H1 (cell line): ENCODE results near the gene YIPF1. TPM values are rescaled to one million over a fixed set of nuclear protein-coding genes. Genes with fewer than 3 reads are reported as not detected.

ENCODE experiments used
- CTCF ChIA-PET: fragments of 300-600 bp; sonication (Branson Sonifier 250); formaldehyde crosslinking; loops from one replicate; lab custom pipeline; 2021; ENCODE audit not compliant: partially characterized antibody; lab: Charles Lee
- POLR2A ChIA-PET: fragments of 300-600 bp; sonication (Branson Sonifier 250); formaldehyde crosslinking; loops from one replicate; lab custom pipeline; 2021; ENCODE audit warnings: inconsistent platforms; ENCODE audit not compliant: partially characterized antibody; lab: Charles Lee
- DNase-seq, 2 experiments: peaks; one replicate each; pipeline versions ENCODE4 v3.0.0 to v3.0.0-alpha.2; 2010 to 2022; ENCODE audit warnings: low spot score in 2 of 2, low read depth in 1 of 2, mixed read lengths in 1 of 2
- FAIRE-seq: peaks from 2 replicates; lab custom pipeline; 2011; peaks lifted over from hg19 to GRCh38; lab: Jason Lieb, UNC
- H2AFZ ChIP-seq: 2 replicates; pipeline ENCODE4 v1.8.1; 2012; ENCODE audit warnings: low read length, inconsistent platforms
- H2AK5ac ChIP-seq: 2 replicates; pipeline ENCODE4 v1.6.1; 2013; ENCODE audit warnings: low read depth, low read length
- H2BK120ac ChIP-seq: replicated peaks from 2 replicates; pipeline ENCODE3; 2013; ENCODE audit warnings: low read depth, low read length, inconsistent platforms
- H2BK12ac ChIP-seq: 2 replicates; pipeline ENCODE4 v1.6.1; 2013; ENCODE audit warnings: low read depth, low read length
- H2BK15ac ChIP-seq: 2 replicates; pipeline ENCODE4 v1.6.1; 2013; ENCODE audit warnings: low read length
- H2BK20ac ChIP-seq: 2 replicates; pipeline ENCODE4 v1.6.1; 2013; ENCODE audit warnings: low read length
- H2BK5ac ChIP-seq: 2 replicates; pipeline ENCODE4 v1.6.1; 2013; ENCODE audit warnings: low read depth, low read length
- H3K14ac ChIP-seq: 2 replicates; pipeline ENCODE4 v1.6.1; 2013; ENCODE audit warnings: inconsistent platforms; ENCODE audit not compliant: insufficient read length
- H3K18ac ChIP-seq: 2 replicates; pipeline ENCODE4 v1.6.1; 2013; ENCODE audit warnings: low read length; ENCODE audit errors: extremely low read depth
- H3K23ac ChIP-seq: 2 replicates; pipeline ENCODE4 v1.6.1; 2013; ENCODE audit warnings: inconsistent platforms; ENCODE audit not compliant: insufficient read length
- H3K23me2 ChIP-seq: 2 replicates; pipeline ENCODE4 v1.6.1; 2013; ENCODE audit warnings: low read depth, low read length
- H3K27ac ChIP-seq: 2 replicates; pipeline ENCODE4 v1.6.1; 2011; ENCODE audit warnings: low read depth, low read length, inconsistent platforms
- H3K27me3 ChIP-seq, 4 experiments: replicated peaks in 1 of 4; 1 replicate in 1 of 4; 2 replicates in 3 of 4; pipeline versions ENCODE4 v1.6.1 to v1.8.1; 2011 to 2013; ENCODE audit warnings: low read length in 3 of 4, mild to moderate bottlenecking in 3 of 4, inconsistent platforms in 2 of 4, mixed read lengths in 2 of 4, moderate library complexity in 1 of 4; ENCODE audit not compliant: control insufficient read depth in 3 of 4, insufficient read depth in 3 of 4; ENCODE audit errors: extremely low read depth in 1 of 4
- H3K36me3 ChIP-seq, 4 experiments: 2 replicates each; pipeline versions ENCODE4 v1.6.1 to v1.8.1; 2011 to 2013; ENCODE audit warnings: mild to moderate bottlenecking in 4 of 4, low read length in 3 of 4, moderate library complexity in 2 of 4, control low read depth in 1 of 4, inconsistent platforms in 1 of 4; ENCODE audit not compliant: insufficient read depth in 4 of 4, control insufficient read depth in 2 of 4
- H3K4ac ChIP-seq: replicated peaks from 2 replicates; pipeline ENCODE3; 2013; ENCODE audit warnings: low read length, low read depth, mixed read lengths, inconsistent platforms; ENCODE audit not compliant: insufficient read length
- H3K4me1 ChIP-seq, 4 experiments: replicated peaks in 1 of 4; 1 replicate in 1 of 4; 2 replicates in 3 of 4; pipeline versions ENCODE4 v1.6.1 to v1.8.1; 2011 to 2013; ENCODE audit warnings: low read length in 3 of 4, inconsistent platforms in 2 of 4, mixed read lengths in 1 of 4; ENCODE audit not compliant: insufficient read depth in 4 of 4, control insufficient read depth in 3 of 4
- H3K4me2 ChIP-seq, 2 experiments: 2 replicates each; pipeline versions ENCODE4 v1.6.1 to v1.8.1; 2011 to 2013; ENCODE audit warnings: low read depth in 2 of 2, low read length in 2 of 2, control low read depth in 1 of 2, inconsistent platforms in 1 of 2, mild to moderate bottlenecking in 1 of 2; ENCODE audit not compliant: insufficient read depth in 1 of 2
- H3K4me3 ChIP-seq, 4 experiments: fragments of 200-600, 300-600 bp in 1 of 4; sonication (generic), shearing (Covaris generic), sonication (Bioruptor Twin) in 1 of 4; 2 replicates each; pipeline versions ENCODE4 v1.5.1 to v1.8.1; 2011 to 2016; ENCODE audit warnings: low read length in 4 of 4, low read depth in 3 of 4, control low read depth in 2 of 4, inconsistent platforms in 2 of 4, mild to moderate bottlenecking in 2 of 4, mixed read lengths in 1 of 4, moderate library complexity in 1 of 4; ENCODE audit not compliant: insufficient read depth in 2 of 4; ENCODE audit errors: extremely low read depth in 1 of 4
- H3K56ac ChIP-seq: replicated peaks from 2 replicates; pipeline ENCODE3; 2013; ENCODE audit warnings: low read depth, mild to moderate bottlenecking, mixed read lengths, low read length, inconsistent platforms; ENCODE audit not compliant: insufficient read length
- H3K79me1 ChIP-seq: 2 replicates; pipeline ENCODE4 v1.6.1; 2013; ENCODE audit warnings: low read depth, low read length, control low read depth
- H3K79me2 ChIP-seq, 2 experiments: 2 replicates each; pipeline versions ENCODE4 v1.6.1 to v1.8.1; 2012 to 2013; ENCODE audit warnings: low read length in 2 of 2, mild to moderate bottlenecking in 2 of 2, inconsistent platforms in 1 of 2; ENCODE audit not compliant: insufficient read depth in 2 of 2, control insufficient read depth in 1 of 2
- H3K9ac ChIP-seq, 4 experiments: replicated peaks in 1 of 4; 1 replicate in 1 of 4; 2 replicates in 3 of 4; pipeline versions ENCODE4 v1.6.1 to v1.8.1; 2011 to 2013; ENCODE audit warnings: low read depth in 3 of 4, low read length in 3 of 4, control low read depth in 2 of 4, mild to moderate bottlenecking in 2 of 4, moderate library complexity in 2 of 4, inconsistent platforms in 1 of 4; ENCODE audit errors: extremely low read depth in 1 of 4
- H3K9me3 ChIP-seq, 2 experiments: 2 replicates each; pipeline versions ENCODE4 v1.6.1 to v1.8.1; 2012 to 2013; ENCODE audit warnings: mild to moderate bottlenecking in 2 of 2, moderate library complexity in 2 of 2, control low read depth in 1 of 2, inconsistent platforms in 1 of 2, low read depth in 1 of 2, low read length in 1 of 2, mixed read lengths in 1 of 2; ENCODE audit not compliant: insufficient read depth in 2 of 2
- H4K20me1 ChIP-seq, 2 experiments: replicated peaks in 1 of 2; 2 replicates each; pipeline versions ENCODE3 to v1.8.1; 2011 to 2013; ENCODE audit warnings: inconsistent platforms in 2 of 2, low read length in 2 of 2, mild to moderate bottlenecking in 1 of 2; ENCODE audit not compliant: insufficient read depth in 2 of 2, control insufficient read depth in 1 of 2
- H4K5ac ChIP-seq: 2 replicates; pipeline ENCODE4 v1.6.1; 2013; ENCODE audit warnings: low read length, low read depth, mixed read lengths, inconsistent platforms; ENCODE audit not compliant: insufficient read length
- H4K8ac ChIP-seq: 2 replicates; pipeline ENCODE4 v1.8.0; 2013; ENCODE audit warnings: mild to moderate bottlenecking, moderate library complexity, low read length, inconsistent platforms; ENCODE audit not compliant: insufficient read depth; ENCODE audit errors: extremely low read depth
- H4K91ac ChIP-seq: replicated peaks from 2 replicates; pipeline ENCODE3; 2013; ENCODE audit warnings: low read length, mixed read lengths, inconsistent platforms; ENCODE audit not compliant: insufficient read length
- BRCA1 ChIP-seq: IDR thresholded peaks from 2 replicates; pipeline ENCODE4 v1.6.1; 2012; ENCODE audit warnings: low read depth, low read length, improper control_type of control experiment
- CEBPB ChIP-seq: IDR thresholded peaks from 2 replicates; pipeline ENCODE4 v1.6.1; 2012; ENCODE audit warnings: low read depth, low read length
- CHD1 ChIP-seq: IDR thresholded peaks from 2 replicates; pipeline ENCODE4 v1.6.1; 2012; ENCODE audit warnings: low read depth, low read length, improper control_type of control experiment
- CREB1 ChIP-seq: IDR thresholded peaks from 2 replicates; pipeline ENCODE4 v1.6.1; 2012; ENCODE audit warnings: inconsistent platforms
- CTBP2 ChIP-seq: IDR thresholded peaks from 2 replicates; pipeline ENCODE4 v1.7.0; 2011; ENCODE audit warnings: borderline replicate concordance, mild to moderate bottlenecking, moderate library complexity, mixed read lengths, low read length; ENCODE audit not compliant: insufficient read depth, insufficient read length
- EP300 ChIP-seq, 2 experiments: IDR thresholded peaks; 1 replicate in 1 of 2; 2 replicates in 1 of 2; pipeline ENCODE4 v1.6.1; 2011 to 2012; ENCODE audit warnings: low read depth in 2 of 2, low read length in 2 of 2, mild to moderate bottlenecking in 2 of 2, borderline replicate concordance in 1 of 2, inconsistent platforms in 1 of 2, moderate library complexity in 1 of 2
- FOSL1 ChIP-seq: IDR thresholded peaks from 2 replicates; pipeline ENCODE4 v1.6.1; 2011; ENCODE audit warnings: mild to moderate bottlenecking, low read depth, low read length, moderate library complexity; ENCODE audit not compliant: insufficient read depth
- JUND ChIP-seq: IDR thresholded peaks from 2 replicates; pipeline ENCODE4 v1.6.1; 2011; ENCODE audit warnings: mild to moderate bottlenecking, improper control_type of control experiment, low read length
- PHF8 ChIP-seq: fragments of 200-600 bp; sonication (generic); conservative IDR thresholded peaks from 2 replicates; pipeline ENCODE4 v1.7.1; 2012; ENCODE audit warnings: low read depth, mild to moderate bottlenecking, inconsistent platforms, low read length, moderate library complexity
- POLR2AphosphoS5 ChIP-seq: IDR thresholded peaks from 2 replicates; pipeline ENCODE4 v1.6.1; 2011; ENCODE audit warnings: low read depth, low read length
- SIN3A ChIP-seq, 2 experiments: IDR thresholded peaks in 1 of 2; conservative IDR thresholded peaks in 1 of 2; 2 replicates each; pipeline ENCODE4 v1.6.1; 2011 to 2012; ENCODE audit warnings: low read length in 2 of 2, improper control_type of control experiment in 1 of 2, low read depth in 1 of 2, mild to moderate bottlenecking in 1 of 2
- SIRT6 ChIP-seq: IDR thresholded peaks from one replicate; pipeline ENCODE4 v1.7.1; 2012; ENCODE audit warnings: low read length, inconsistent platforms
- SIX5 ChIP-seq: IDR thresholded peaks from 2 replicates; pipeline ENCODE4 v1.6.1; 2011; ENCODE audit warnings: mild to moderate bottlenecking, low read depth, low read length
- SUZ12 ChIP-seq: fragments of 200-600 bp; sonication (generic); IDR thresholded peaks from 2 replicates; pipeline ENCODE4 v1.6.1; 2012; ENCODE audit warnings: mild to moderate bottlenecking, inconsistent platforms, low read length, moderate library complexity, mixed read lengths
- ZNF274 ChIP-seq: IDR thresholded peaks from 2 replicates; pipeline ENCODE4 v1.7.0; 2012; ENCODE audit warnings: low read length, borderline replicate concordance; ENCODE audit errors: extremely low read depth
- WGBS, 2 experiments: shearing (Covaris generic) in 1 of 2; methylation state at CpG; one replicate each; pipeline versions ENCODE4 v1.1.6 to v1.1.7; 2013 to 2015; ENCODE audit warnings: low lambda C conversion rate in 2 of 2, mixed read lengths in 2 of 2, inconsistent platforms in 1 of 2, low coverage in 1 of 2, missing lambda C conversion rate in 1 of 2; ENCODE audit not compliant: insufficient replicate concordance in 2 of 2, insufficient coverage in 1 of 2, insufficient read length in 1 of 2; ENCODE audit errors: extremely low coverage in 1 of 2, missing lambda C conversion rate in 1 of 2; 5-methylcytosine and 5-hydroxymethylcytosine counted together
- polyA plus RNA-seq, 7 experiments: library from polyadenylated mRNA; depleted of rRNA in 3 of 7; stranded (reverse) in 5 of 7; unstranded in 2 of 7; fragments of >200 nt in 5 of 7; fragments of 200-250 nt in 2 of 7; gene quantifications; 1 replicate in 5 of 7; 2 replicates in 1 of 7; 4 replicates in 1 of 7; pipeline versions ENCODE4 v1.2.1 to v1.2.3, GENCODE V29; 2011 to 2013; ENCODE audit warnings: missing spikeins in 2 of 7, mixed read lengths in 2 of 7
- total RNA-seq: library from RNA; stranded (reverse); fragmentation: NEBNext Ultra II Directional; extraction: Animal tissue kit (Norgen Biotek cat#: 25700); gene quantifications from 2 replicates; pipeline ENCODE4 v1.2.1, GENCODE V29; 2021

YIPF1 gene
- total and polyA plus RNA-seq, 2 of the 8 experiments (the other 6 are each of a cell fraction or from before 2014, with no cell fraction given): 31.8 to 53.7 TPM

DNA sequence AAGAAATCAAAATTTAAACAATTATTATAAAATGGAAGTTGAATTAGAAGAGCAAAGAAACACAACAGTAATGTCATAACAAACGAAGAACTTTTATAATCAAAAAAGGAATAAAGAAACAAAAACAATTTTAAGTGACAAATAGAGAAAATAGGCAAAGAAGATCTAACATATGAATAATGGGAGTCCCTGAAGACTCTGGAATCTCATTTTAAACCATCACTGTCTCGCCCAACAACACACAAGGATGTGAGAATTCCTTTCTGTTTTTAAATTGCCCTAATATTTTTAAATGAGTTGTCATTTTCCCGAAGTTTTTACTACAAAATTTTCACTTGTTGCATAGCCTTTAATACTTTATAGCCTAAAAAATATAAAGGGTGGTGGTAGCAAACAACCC, 47.2 kb downstream of the YIPF1 start:
- no peaks in the 10 kb centered on the region; a peak in 1 of 4 replicates for H3K9me3 ChIP-seq
- POLR2A ChIA-PET: interaction anchor here (1.3 kb wide), 1 partner anchor 140 kb away, joined by 3 read pairs; no protein-coding TSS in a partner anchor
- H3K79me2 ChIP-seq: peaks cover 4 to 6% of the 10 kb centered on the region in 2 experiments; a peak in 2 of 4 replicates
- FAIRE-seq (no peak), DNase-seq (no peak)
- no peak overlapping the region for H2BK120ac ChIP-seq
- no peak overlapping the region for H2BK15ac ChIP-seq
- H4K91ac ChIP-seq: no peak overlapping the region
- H3K4ac ChIP-seq: no peak overlapping the region
- H4K8ac ChIP-seq: no peak overlapping the region
- H3K9ac ChIP-seq: no peak overlapping the region
- no peak overlapping the region for H2AK5ac ChIP-seq
- H4K5ac ChIP-seq: no peak overlapping the region
- CTCF ChIA-PET: interaction anchor here (1.0 kb wide), 1 partner anchor 117 kb away, joined by 4 read pairs; no protein-coding TSS in a partner anchor
- no peaks in the 10 kb centered on the region for H3K27me3 ChIP-seq
- H3K56ac ChIP-seq: no peak overlapping the region
- no peaks in the 10 kb centered on the region for H3K36me3 ChIP-seq
- no peak overlapping the region for H3K14ac ChIP-seq
- H2BK12ac ChIP-seq: no peak overlapping the region
- H3K27ac ChIP-seq: no peak overlapping the region
- H3K4me3 ChIP-seq: no peak overlapping the region
- peaks cover 5% of the 10 kb centered on the region; the same call in 1 of the 2 replicates for H3K23me2 ChIP-seq
- no peaks in the 10 kb centered on the region for H4K20me1 ChIP-seq
- no peak overlapping the region for H3K23ac ChIP-seq
- no peak overlapping the region for H3K18ac ChIP-seq
- H3K79me1 ChIP-seq: no peaks in the 10 kb centered on the region
- H2AFZ ChIP-seq: no peak overlapping the region
- 81% methylated on average over 3 of the region's 3 CpGs; no CpG with 5 or more reads in 1 of the 2 experiments for WGBS, 2 experiments
- H2BK20ac ChIP-seq: no peak overlapping the region
- no peaks in the 10 kb centered on the region for H3K4me1 ChIP-seq
- H2BK5ac ChIP-seq: no peak overlapping the region
- no peak overlapping the region for H3K4me2 ChIP-seq
- TF ChIP-seq SIN3A (conservative IDR thresholded peaks at IDR 0.05 in 1 of 2, IDR thresholded peaks at IDR 0.05 in 1 of 2; ENCODE audit: low read depth in 1 of 2, low read length in 2 of 2): no peak
- TF ChIP-seq FOSL1: no peak
- no peak for TF ChIP-seq CHD1
- TF ChIP-seq EP300 (IDR thresholded peaks at IDR 0.05; ENCODE audit: borderline replicate concordance in 1 of 2, low read depth in 2 of 2, low read length in 2 of 2): no peak
- no peak for TF ChIP-seq ZNF274
- no peak for TF ChIP-seq CTBP2
- TF ChIP-seq CREB1: no peak
- no peak for TF ChIP-seq SUZ12
- TF ChIP-seq SIX5: no peak
- no peak for TF ChIP-seq BRCA1
- no peak for TF ChIP-seq SIRT6
- TF ChIP-seq PHF8: no peak
- TF ChIP-seq JUND: no peak
- no peak for TF ChIP-seq POLR2AphosphoS5
- TF ChIP-seq CEBPB: no peak
